ENCODE results near the gene NRIP1.

Gene NRIP1

GRCh38 chr21:15064576-15065391 is at the start of gene NRIP1:
Gene NRIP1 (minus strand): TSS chr21:15065000. CDS start chr21:14968192, 96,808 bp downstream.
- DNase-seq: peak; percentile 63

DNA sequence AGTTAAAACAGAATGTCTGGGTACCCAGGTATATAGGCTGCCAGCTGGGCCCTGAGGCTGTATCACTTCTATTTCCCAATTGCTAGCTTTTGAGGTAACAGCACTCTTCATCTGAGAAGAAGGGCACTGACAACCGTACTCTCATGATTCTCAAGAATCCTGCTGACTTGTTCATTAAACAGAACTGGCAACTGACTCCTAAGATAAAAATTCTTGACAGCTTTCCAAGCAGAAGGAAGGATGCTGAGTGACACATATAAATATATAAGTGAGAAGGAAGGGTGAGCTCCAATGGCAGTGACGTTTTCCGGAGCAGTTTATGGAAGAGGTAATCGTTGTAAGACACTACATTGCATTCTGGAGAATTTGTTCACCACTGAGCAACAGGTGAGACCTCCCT is 48.1 kb upstream of the NRIP1 start:
- no peak for DNase-seq

- DNase-seq: no peak
Measured at GRCh38 chr21:15108801-15109200, 44.0 kb upstream of the NRIP1 start.

DNA sequence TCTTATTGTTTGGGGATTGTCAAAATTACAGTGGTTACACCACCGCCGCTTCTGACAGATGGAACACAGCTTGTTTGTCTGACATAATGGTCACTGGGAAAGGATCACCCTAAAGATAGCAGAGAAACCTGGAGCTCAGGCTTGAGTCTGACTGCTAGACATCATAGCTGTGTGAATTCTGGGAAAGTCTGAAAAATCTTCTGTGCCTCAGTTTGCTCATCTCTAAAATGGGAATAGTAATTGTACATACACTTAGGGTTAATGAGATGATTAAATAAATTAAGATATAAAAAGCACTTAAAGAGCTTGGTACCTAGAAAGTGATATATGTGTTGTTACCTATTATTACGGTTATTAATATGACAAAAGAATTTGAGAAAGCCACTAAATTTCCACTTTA is 39.7 kb upstream of the NRIP1 start:
- no peak for DNase-seq

GRCh38 chr21:15098908-15099307 is 34.1 kb upstream of the NRIP1 start:
- no peak for DNase-seq

DNA sequence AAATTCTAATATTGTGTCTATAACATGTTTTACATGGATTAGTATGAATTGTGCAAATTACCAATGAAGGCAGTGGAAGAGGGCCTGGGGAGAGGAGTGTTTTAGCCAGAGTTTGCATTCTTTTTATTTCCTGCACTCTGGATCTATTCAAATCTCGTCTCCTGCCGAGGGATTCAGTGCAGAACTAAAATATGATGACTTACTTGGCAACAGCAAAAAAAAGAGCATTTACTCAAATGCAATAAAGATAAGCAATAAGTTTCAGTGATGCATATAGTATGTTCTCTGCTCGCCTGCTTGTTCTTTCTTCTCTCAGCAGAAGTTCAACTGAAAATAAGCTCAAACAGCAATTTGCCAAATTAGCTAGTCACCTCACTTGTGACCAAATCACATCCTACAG is 33.4 kb upstream of the NRIP1 start:
- DNase-seq: no peak

GRCh38 chr21:15097580-15097979 is 32.8 kb upstream of the NRIP1 start:
- DNase-seq: no peak

GRCh38 chr21:15096146-15096545 is 31.3 kb upstream of the NRIP1 start:
- DNase-seq: no peak

GRCh38 chr21:15095326-15095725 is 30.5 kb upstream of the NRIP1 start:
- no peak for DNase-seq

- no peak for DNase-seq
Measured at GRCh38 chr21:15094706-15095105, 29.9 kb upstream of the NRIP1 start.

GRCh38 chr21:15093216-15093615 is 28.4 kb upstream of the NRIP1 start:
- no peak for DNase-seq

GRCh38 chr21:15092745-15093144 is 27.9 kb upstream of the NRIP1 start:
- DNase-seq: no peak

GRCh38 chr21:15090390-15090789 is 25.6 kb upstream of the NRIP1 start:
- no peak for DNase-seq

GRCh38 chr21:15088488-15088887 is 23.7 kb upstream of the NRIP1 start:
- no peak for DNase-seq

- no peak for DNase-seq
Measured at GRCh38 chr21:15084668-15085067, 19.9 kb upstream of the NRIP1 start.

DNA sequence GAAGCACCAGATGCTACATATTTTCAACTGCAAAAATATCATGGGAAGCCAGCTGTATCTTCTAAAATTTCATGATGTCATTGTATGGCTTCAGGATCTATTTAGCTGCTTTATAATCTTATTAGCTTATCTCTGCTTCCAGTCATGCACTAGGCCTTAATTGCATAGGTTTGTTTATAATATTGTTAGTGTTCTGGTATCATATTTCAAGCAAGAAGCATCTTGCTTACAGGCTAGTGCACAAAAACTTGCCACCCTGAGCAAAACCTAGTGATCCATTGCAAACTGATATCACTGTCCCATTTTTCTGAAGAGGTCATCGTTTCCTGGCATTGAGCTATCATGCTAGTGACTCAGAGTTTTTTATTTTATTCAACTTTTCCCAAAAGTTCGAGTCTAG is 15.7 kb upstream of the NRIP1 start:
- no peak for DNase-seq

DNA sequence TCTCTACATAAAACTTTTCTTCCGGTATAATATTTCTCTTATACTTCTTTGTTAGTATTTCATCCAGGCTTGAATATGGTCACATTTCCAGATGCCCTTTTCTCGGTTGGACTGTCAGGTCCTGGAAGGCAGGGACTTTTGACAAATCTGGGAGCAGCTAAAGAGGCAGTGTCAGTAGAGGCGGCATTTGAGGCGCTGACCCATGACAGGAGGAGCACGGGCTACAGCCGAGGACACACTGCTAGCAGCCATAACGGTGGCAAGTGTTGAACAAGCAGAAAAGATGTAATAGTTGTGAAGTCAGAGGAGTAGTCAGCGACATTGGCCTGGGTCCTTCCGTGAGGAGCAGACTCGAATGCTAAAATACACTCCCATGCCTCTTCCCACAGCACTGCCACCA is 14.5 kb upstream of the NRIP1 start:
- no peak for DNase-seq

- no peak for DNase-seq
Measured at GRCh38 chr21:15078180-15078579, 13.4 kb upstream of the NRIP1 start.

DNA sequence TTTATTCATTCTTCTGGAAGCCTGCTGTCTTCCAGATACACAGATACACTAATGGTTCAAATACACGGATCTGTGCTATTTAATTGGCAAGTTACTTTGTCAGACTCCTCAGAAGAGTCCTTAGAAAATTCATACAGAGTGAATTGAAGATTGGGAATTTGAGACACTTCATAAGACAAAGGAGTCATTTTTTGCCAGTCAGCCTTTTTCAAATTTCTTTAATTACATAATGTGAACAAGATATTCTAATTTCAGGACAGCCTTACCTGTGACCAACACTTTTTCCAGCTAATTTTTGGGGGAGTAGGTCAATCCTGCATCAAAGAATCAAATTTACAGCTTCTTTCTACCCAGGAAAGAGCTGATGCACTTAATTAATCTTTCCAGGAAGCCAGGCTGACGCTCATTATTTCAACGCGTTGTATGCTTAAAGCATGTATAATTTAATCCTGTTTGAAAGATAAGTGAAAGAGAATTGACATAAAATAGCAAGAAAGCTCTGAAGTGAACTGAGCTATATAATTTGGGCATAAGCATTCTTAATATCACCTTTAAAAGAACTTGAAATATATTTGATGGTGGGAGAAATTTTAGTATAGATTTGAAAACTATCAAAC is 12.8 kb upstream of the NRIP1 start:
- DNase-seq: no peak

GRCh38 chr21:15076730-15077129 is 11.9 kb upstream of the NRIP1 start:
- DNase-seq: no peak

GRCh38 chr21:15071009-15071408 is 6.2 kb upstream of the NRIP1 start:
- no peak for DNase-seq

- no peak for DNase-seq
Measured at GRCh38 chr21:15066123-15066575, 1.3 kb upstream of the NRIP1 start.

- peak; percentile 72 for DNase-seq
Measured at GRCh38 chr21:15065392-15066122, 757 bp upstream of the NRIP1 start.

Data from KG1 (cell line).